ENCODE data around the gene KRT81. TPM values are rescaled to one million over a fixed set of nuclear protein-coding genes. Genes with fewer than 3 reads are reported as not detected.
A peak's percentile ranks its signal among the peaks of the same experiment; 100 is the strongest.

Gene KRT81
- total RNA-seq, 4 donors from 2014 or later: not detected

DNA sequence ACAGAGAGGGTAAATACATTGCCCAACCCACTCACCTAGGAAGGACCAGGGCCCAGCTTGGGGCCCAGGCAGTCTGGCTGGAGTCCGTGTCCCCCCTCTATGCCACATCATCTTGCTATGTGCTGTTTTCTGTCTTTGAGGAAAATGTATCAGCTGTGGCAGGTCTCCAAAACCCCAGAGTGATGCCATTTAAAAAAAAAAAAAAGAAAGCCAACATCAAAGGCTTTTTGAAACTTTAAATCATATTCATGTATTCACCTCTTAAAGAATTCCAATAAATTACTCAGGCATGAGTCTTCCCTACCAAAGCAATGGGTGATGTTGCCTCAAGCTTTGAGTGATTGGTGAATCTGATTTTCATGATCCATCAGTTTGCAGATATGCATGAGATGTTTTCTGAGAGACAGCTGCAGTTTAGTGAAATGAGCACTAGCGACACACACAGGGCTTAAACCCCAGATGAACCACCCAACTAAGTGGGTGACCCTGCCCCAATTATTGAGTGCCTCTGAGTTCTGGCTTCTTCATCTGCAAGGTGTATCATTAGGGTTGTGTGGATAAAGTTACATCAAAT lies 6.1 kb downstream of the KRT81 start:
- H3K9me3 ChIP-seq: no peaks in the 10 kb centered on the region
- H3K27ac ChIP-seq: no peak overlapping the region
- DNase-seq: no peak
- in situ Hi-C loops (cut with MboI; ENCODE audit: low sequenced_read_pairs in 4 of 4): no loop called here
- no peaks in the 10 kb centered on the region for H3K36me3 ChIP-seq
- no peak overlapping the region for H3K4me3 ChIP-seq
- H3K4me1 ChIP-seq: peaks cover 6 to 9% of the 10 kb centered on the region in 2 donors
- intact Hi-C loops (cut with DNase I; ENCODE audit: low total_unique reads): no loop called here
- H3K27me3 ChIP-seq: no peaks in the 10 kb centered on the region
- TF ChIP-seq POLR2A (IDR thresholded peaks at IDR 0.05): no peak
- TF ChIP-seq, protein P1, sequence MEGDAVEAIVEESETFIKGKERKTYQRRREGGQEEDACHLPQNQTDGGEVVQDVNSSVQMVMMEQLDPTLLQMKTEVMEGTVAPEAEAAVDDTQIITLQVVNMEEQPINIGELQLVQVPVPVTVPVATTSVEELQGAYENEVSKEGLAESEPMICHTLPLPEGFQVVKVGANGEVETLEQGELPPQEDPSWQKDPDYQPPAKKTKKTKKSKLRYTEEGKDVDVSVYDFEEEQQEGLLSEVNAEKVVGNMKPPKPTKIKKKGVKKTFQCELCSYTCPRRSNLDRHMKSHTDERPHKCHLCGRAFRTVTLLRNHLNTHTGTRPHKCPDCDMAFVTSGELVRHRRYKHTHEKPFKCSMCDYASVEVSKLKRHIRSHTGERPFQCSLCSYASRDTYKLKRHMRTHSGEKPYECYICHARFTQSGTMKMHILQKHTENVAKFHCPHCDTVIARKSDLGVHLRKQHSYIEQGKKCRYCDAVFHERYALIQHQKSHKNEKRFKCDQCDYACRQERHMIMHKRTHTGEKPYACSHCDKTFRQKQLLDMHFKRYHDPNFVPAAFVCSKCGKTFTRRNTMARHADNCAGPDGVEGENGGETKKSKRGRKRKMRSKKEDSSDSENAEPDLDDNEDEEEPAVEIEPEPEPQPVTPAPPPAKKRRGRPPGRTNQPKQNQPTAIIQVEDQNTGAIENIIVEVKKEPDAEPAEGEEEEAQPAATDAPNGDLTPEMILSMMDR (IDR thresholded peaks at IDR 0.05 in 4 of 5, conservative IDR thresholded peaks at IDR 0.05 in 1 of 5): no peak
- no peak for ATAC-seq

DNA sequence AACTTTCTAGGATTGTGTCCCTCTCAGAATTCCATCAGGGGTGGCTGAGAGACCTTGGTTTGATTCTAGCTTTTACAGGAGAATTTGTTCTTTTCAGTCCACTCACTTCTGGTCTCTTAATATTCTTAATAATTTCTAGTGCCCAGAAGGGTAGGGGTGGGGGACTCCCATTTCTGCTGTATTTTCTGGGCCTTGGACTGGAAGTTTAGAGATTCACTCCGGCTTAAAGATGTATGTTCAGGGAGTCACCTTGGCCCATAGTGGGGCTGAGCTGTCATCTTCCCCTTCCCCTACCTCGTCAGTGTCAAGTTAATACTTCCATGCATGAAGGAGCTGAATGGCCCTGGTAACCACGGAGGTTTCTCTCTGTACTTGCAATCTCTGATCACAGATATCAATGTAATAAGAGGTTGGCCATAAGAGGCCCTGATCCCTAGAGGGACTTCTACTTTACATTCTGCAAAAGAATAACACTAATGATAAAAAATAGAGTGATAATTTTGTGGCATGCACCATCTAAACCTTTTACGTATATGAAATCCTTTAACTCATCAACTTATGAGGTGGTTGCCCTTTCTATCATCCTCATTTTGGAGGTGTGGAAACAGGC lies 6.7 kb downstream of the KRT81 start:
- peaks cover 10% of the 10 kb centered on the region in 2 donors for H3K4me1 ChIP-seq
- no peak overlapping the region for H3K27ac ChIP-seq
- no peaks in the 10 kb centered on the region for H3K36me3 ChIP-seq
- no peaks in the 10 kb centered on the region for H3K27me3 ChIP-seq
- in situ Hi-C loops (cut with MboI; ENCODE audit: low sequenced_read_pairs in 4 of 4): no loop called here
- intact Hi-C loops (cut with DNase I; ENCODE audit: low total_unique reads): loop anchor here (5.0 kb wide), 1 partner anchor 137 kb away; no protein-coding TSS in a partner anchor
- TF ChIP-seq, protein P1 (IDR thresholded peaks at IDR 0.05 in 4 of 5, conservative IDR thresholded peaks at IDR 0.05 in 1 of 5): no peak
- no peak for TF ChIP-seq POLR2A (IDR thresholded peaks at IDR 0.05)
- no peaks in the 10 kb centered on the region for H3K9me3 ChIP-seq
- H3K4me3 ChIP-seq: no peak overlapping the region
- no peak for ATAC-seq
- DNase-seq: no peak

DNA sequence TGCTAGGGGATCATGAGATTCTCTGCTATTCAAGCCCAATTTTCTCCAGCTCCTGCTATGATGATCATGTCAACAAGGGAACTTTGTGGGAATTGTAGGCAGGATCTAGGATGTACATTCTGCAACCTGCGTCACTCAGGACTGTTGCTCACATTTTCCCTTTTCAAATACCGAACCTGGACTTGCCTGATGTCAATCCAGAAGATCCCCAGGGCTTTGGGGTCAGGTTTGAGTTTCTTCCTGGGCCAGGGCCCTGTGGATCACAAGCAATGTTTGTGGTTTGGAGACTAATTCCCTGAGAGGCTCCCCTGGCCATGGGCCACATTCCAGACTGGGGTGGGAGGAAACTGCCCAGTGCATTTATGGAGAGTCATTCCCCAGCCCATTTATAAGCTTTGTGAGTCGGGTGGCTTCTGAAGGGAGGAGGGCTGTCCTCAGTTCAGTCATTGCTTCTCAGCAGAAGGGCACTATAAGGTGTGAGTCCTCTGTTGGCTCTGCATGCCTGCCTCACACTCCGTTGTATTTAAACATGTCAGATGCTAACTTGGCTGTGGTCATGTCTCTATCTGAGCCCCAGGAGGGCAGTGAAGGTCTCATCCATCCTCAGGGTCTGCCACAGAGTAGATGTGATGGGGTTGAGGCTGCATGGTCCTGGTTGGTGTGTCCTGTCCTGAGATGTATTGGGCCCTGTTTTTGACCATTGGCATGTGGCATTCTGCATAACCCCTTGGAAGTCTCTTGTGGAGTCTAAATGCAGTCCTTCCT lies 10.4 kb downstream of the KRT81 start:
- Histone ChIP-seq H3K4me1 (peaks cover 19 to 20% of the 10 kb centered on the region in 2 donors), H3K4me3 (no peak overlapping the region), H3K36me3 (no peaks in the 10 kb centered on the region), H3K27me3 (no peaks in the 10 kb centered on the region), H3K9me3 (no peaks in the 10 kb centered on the region), H3K27ac (peak overlapping the region; percentile 44 to 60 (median 56))
- DNase-seq (peak; percentile 18 to 68), ATAC-seq (peak; percentile 30 to 57)
- in situ Hi-C loops (cut with MboI; ENCODE audit: low sequenced_read_pairs in 4 of 4): no loop called here
- TF ChIP-seq POLR2A (IDR thresholded peaks at IDR 0.05): no peak
- TF ChIP-seq, protein P1 (IDR thresholded peaks at IDR 0.05 in 4 of 5, conservative IDR thresholded peaks at IDR 0.05 in 1 of 5): no peak
- intact Hi-C loops (cut with DNase I; ENCODE audit: low total_unique reads): loop anchor here (1.0 to 5.0 kb wide), 4 partner anchors 26 to 134 kb away; no protein-coding TSS in a partner anchor

DNA sequence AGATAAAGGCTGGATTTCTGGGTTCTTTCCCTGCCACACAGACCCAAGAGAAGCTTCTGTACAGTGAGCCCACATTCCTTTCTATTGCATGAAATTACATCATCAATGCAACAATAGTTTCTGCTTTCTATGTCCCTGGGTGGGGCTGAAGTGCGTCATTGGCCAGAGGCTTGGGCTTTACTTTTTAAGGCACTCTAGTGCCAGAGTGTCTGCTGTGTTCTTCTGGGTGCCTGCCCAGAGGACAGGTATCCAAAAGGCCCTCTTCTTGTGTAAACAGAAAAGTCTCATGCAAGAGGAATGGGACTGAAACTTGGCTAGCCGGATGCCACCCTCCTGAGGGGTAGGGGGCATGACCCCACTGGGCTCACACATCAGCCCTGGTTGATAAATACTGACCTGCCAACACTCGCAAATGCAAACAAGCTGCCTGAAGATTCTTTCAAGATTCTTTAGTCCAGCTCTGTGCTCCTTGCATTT lies 11.0 kb downstream of the KRT81 start:
- Histone ChIP-seq H3K36me3 (no peaks in the 10 kb centered on the region), H3K27me3 (no peaks in the 10 kb centered on the region), H3K4me1 (peaks cover 19 to 20% of the 10 kb centered on the region in 2 donors), H3K27ac (peak overlapping the region; percentile 44 to 60 (median 56)), H3K4me3 (no peak overlapping the region), H3K9me3 (no peaks in the 10 kb centered on the region)
- in situ Hi-C loops (cut with MboI; ENCODE audit: low sequenced_read_pairs in 4 of 4): no loop called here
- DNase-seq (peak in 1 of 2 donors; percentile 65), ATAC-seq (peak; percentile 43 to 53)
- TF ChIP-seq POLR2A (IDR thresholded peaks at IDR 0.05): no peak
- TF ChIP-seq, protein P1 (IDR thresholded peaks at IDR 0.05 in 4 of 5, conservative IDR thresholded peaks at IDR 0.05 in 1 of 5): no peak
- intact Hi-C loops (cut with DNase I; ENCODE audit: low total_unique reads): loop anchor here (1.0 to 5.0 kb wide), 3 partner anchors 26 to 133 kb away; no protein-coding TSS in a partner anchor
